OCI-LY1 (cell line): ENCODE results near the gene STRADB.

Experiments
- H2AFZ ChIP-seq: fragments of 200-600 bp; sonication (generic), shearing (Covaris generic); 2 replicates; pipeline ENCODE4 v1.6.0; 2014; ENCODE audit warnings: antibody characterized with exemption, mild to moderate bottlenecking, low read length
- H3F3A ChIP-seq: fragments of 200-600 bp; sonication (generic), shearing (Covaris generic); 2 replicates; pipeline ENCODE4 v1.6.0; 2014; ENCODE audit warnings: mild to moderate bottlenecking, antibody characterized with exemption, low read length, moderate library complexity; ENCODE audit not compliant: insufficient read depth
- H3K27ac ChIP-seq: fragments of 200-600 bp; sonication (generic); 2 replicates; pipeline ENCODE4 v1.5.1; 2014; ENCODE audit warnings: low read length, mixed run types, mild to moderate bottlenecking, low read depth; ENCODE audit not compliant: poor library complexity, severe bottlenecking
- H3K27me3 ChIP-seq: fragments of 200-600 bp; sonication (generic); 2 replicates; pipeline ENCODE4 v1.6.0; 2014; ENCODE audit warnings: antibody characterized with exemption, mild to moderate bottlenecking, low read length, moderate library complexity; ENCODE audit not compliant: insufficient read depth
- H3K36me3 ChIP-seq: fragments of 200-600 bp; sonication (generic); 2 replicates; pipeline ENCODE4 v1.6.1; 2014; ENCODE audit warnings: mild to moderate bottlenecking, antibody characterized with exemption, low read length, moderate library complexity, mixed read lengths; ENCODE audit not compliant: insufficient read depth
- H3K4me1 ChIP-seq: fragments of 200-600 bp; sonication (generic); 2 replicates; pipeline ENCODE4 v1.5.1; 2014; ENCODE audit warnings: mild to moderate bottlenecking, low read length, moderate library complexity; ENCODE audit not compliant: insufficient read depth, severe bottlenecking
- H3K4me2 ChIP-seq: fragments of 200-600 bp; sonication (generic), shearing (Covaris generic); 2 replicates; pipeline ENCODE4 v1.6.1; 2014; ENCODE audit warnings: low read length
- H3K4me3 ChIP-seq: fragments of 200-600 bp; sonication (generic); 2 replicates; pipeline ENCODE4 v1.5.1; 2014; ENCODE audit warnings: low read length, low read depth, mild to moderate bottlenecking, mixed read lengths; ENCODE audit not compliant: poor library complexity, severe bottlenecking
- H3K79me2 ChIP-seq: fragments of 200-600 bp; shearing (Covaris generic); 2 replicates; pipeline ENCODE4 v1.6.1; 2016; ENCODE audit warnings: mixed run types, low read length, mixed read lengths; ENCODE audit not compliant: insufficient read depth
- H3K9ac ChIP-seq: fragments of 200-600 bp; sonication (generic), shearing (Covaris generic); 2 replicates; pipeline ENCODE4 v1.6.1; 2014; ENCODE audit warnings: mild to moderate bottlenecking, low read length, mixed read lengths
- H3K9me2 ChIP-seq: fragments of 200-600 bp; sonication (generic), shearing (Covaris generic); 2 replicates; pipeline ENCODE4 v1.6.1; 2014; ENCODE audit warnings: low read depth, mild to moderate bottlenecking, low read length, mixed read lengths
- H3K9me3 ChIP-seq: fragments of 200-600 bp; shearing (Covaris generic); 2 replicates; pipeline ENCODE4 v1.6.1; 2014; ENCODE audit warnings: low read length, mixed read lengths
- H4K20me1 ChIP-seq: fragments of 200-600 bp; sonication (generic), shearing (Covaris generic); 2 replicates; pipeline ENCODE4 v1.6.0; 2016; ENCODE audit warnings: mild to moderate bottlenecking, low read length; ENCODE audit not compliant: insufficient read depth
- EZH2 ChIP-seq: fragments of 200-600 bp; sonication (generic), shearing (Covaris generic); IDR thresholded peaks from 2 replicates; pipeline ENCODE4 v1.8.0; 2017; ENCODE audit warnings: borderline replicate concordance, mixed run types, mild to moderate bottlenecking, antibody characterized with exemption, low read length, moderate library complexity, mixed read lengths
- TF ChIP-seq, protein P1 (sequence below): fragments of 200-600 bp; sonication (generic), shearing (Covaris generic); IDR thresholded peaks from 2 replicates; pipeline ENCODE4 v1.5.1; 2017; ENCODE audit warnings: mild to moderate bottlenecking, antibody characterized with exemption, low read length, moderate library complexity, mixed read lengths

STRADB gene

DNA sequence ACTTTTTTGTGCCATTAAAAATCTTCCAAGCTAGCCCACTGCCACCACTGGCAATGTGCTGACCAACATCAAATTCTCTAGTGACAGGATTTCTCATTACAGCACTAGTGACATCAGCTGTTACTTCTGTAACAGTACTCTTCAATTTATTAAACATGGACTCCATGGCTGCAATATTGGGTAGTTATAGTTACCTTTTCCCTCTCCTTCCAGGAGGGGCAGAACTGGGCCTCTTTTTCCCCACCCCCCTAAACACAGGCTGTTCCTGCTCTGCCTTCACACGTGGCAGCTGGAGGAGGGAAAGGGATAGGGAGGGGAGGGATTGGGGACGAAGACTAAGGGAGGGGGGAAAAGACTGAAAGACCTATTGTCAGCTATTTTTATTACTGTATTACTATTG is 38.4 kb upstream of the STRADB start:
- Histone ChIP-seq H3K4me1 (peaks cover 12% of the 10 kb centered on the region), H3K9ac (no peak overlapping the region), H3K27me3 (no peaks in the 10 kb centered on the region), H3K36me3 (no peaks in the 10 kb centered on the region), H4K20me1 (no peaks in the 10 kb centered on the region), H3F3A (no peaks in the 10 kb centered on the region), H3K9me3 (no peaks in the 10 kb centered on the region), H3K27ac (no peak overlapping the region), H3K4me2 (no peak overlapping the region), H2AFZ (no peak overlapping the region), H3K79me2 (no peaks in the 10 kb centered on the region), H3K4me3 (no peak overlapping the region), H3K9me2 (no peaks in the 10 kb centered on the region)
- TF ChIP-seq, protein P1, sequence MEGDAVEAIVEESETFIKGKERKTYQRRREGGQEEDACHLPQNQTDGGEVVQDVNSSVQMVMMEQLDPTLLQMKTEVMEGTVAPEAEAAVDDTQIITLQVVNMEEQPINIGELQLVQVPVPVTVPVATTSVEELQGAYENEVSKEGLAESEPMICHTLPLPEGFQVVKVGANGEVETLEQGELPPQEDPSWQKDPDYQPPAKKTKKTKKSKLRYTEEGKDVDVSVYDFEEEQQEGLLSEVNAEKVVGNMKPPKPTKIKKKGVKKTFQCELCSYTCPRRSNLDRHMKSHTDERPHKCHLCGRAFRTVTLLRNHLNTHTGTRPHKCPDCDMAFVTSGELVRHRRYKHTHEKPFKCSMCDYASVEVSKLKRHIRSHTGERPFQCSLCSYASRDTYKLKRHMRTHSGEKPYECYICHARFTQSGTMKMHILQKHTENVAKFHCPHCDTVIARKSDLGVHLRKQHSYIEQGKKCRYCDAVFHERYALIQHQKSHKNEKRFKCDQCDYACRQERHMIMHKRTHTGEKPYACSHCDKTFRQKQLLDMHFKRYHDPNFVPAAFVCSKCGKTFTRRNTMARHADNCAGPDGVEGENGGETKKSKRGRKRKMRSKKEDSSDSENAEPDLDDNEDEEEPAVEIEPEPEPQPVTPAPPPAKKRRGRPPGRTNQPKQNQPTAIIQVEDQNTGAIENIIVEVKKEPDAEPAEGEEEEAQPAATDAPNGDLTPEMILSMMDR, result no peak
- TF ChIP-seq EZH2, result no peak

DNA sequence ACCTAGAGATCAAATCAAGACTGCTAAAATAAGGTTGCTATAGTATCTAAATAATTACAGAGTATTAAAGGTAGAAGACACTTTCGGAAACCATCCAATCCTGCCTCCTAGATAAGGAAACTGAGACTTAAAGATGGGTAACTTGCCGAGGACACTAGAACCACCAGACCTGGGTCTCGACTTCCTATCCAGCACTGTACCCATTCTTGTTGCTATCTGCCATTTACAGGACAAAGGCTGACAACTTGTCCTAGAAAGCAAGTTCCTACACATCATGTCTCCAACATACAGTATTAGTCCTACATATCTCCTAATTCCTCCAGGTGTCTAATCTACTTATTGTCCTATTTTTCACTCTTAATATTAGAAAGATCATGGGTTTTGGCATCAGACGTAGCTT is 38.0 kb upstream of the STRADB start:
- TF ChIP-seq EZH2, result no peak
- TF ChIP-seq, protein P1, result no peak
- no peak overlapping the region for H3K4me2 ChIP-seq
- no peak overlapping the region for H3K4me3 ChIP-seq
- no peaks in the 10 kb centered on the region for H3K9me2 ChIP-seq
- H3K36me3 ChIP-seq, result no peaks in the 10 kb centered on the region
- peaks cover 12% of the 10 kb centered on the region for H3K4me1 ChIP-seq
- no peaks in the 10 kb centered on the region for H4K20me1 ChIP-seq
- H3K9me3 ChIP-seq, result no peaks in the 10 kb centered on the region
- H3K79me2 ChIP-seq, result no peaks in the 10 kb centered on the region
- H3K9ac ChIP-seq, result no peak overlapping the region
- H3K27me3 ChIP-seq, result no peaks in the 10 kb centered on the region
- H3F3A ChIP-seq, result no peaks in the 10 kb centered on the region
- H3K27ac ChIP-seq, result no peak overlapping the region
- no peak overlapping the region for H2AFZ ChIP-seq

DNA sequence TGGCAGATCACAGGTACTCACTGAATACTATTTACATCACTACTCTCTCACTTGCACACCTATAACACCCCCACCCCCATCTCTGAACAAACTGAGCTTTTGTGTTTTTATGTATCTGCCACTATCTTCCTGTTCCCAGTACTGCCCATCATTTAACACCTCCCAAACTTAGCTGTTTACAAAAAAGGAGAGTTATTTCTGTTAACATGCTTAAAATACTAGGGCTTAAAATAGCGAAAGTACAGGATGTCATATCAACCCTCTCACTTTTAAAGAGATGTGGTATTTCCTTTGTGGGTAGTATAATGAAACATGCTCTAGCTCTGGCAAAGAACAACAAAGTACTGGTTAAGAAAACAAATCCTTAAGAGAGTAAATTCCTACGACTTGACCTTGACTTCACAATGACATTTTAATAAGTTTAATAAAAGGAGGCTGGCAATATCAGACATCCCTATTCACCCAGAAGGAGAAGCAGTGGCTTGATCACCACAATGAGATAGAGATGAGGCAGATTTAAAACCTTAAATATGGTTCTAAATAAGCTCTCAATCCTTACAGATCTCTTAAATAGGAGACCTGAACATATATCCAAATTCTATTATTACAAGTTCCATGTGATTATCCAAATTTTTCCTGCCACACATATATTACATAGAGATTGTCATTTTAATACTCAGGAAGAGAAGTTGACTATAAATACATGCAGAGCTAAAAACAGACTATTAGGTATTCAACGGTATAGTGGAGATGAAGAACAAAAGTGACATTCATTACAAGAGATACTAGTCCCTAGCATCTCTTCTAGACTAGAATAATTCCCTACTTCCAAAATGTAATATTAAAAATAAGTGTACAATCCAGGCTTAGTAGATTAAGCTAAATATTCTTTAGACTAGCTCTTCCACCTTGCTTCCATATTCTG is 37.2 kb upstream of the STRADB start:
- no peak overlapping the region for H2AFZ ChIP-seq
- no peaks in the 10 kb centered on the region for H3K27me3 ChIP-seq
- H4K20me1 ChIP-seq, result no peaks in the 10 kb centered on the region
- no peaks in the 10 kb centered on the region for H3K79me2 ChIP-seq
- no peak overlapping the region for H3K4me3 ChIP-seq
- no peak overlapping the region for H3K27ac ChIP-seq
- H3F3A ChIP-seq, result no peaks in the 10 kb centered on the region
- H3K9me3 ChIP-seq, result no peaks in the 10 kb centered on the region
- no peak overlapping the region for H3K9ac ChIP-seq
- H3K4me1 ChIP-seq, result peaks cover 12% of the 10 kb centered on the region
- no peak for TF ChIP-seq EZH2
- TF ChIP-seq, protein P1, result no peak
- H3K9me2 ChIP-seq, result no peaks in the 10 kb centered on the region
- H3K36me3 ChIP-seq, result no peaks in the 10 kb centered on the region
- H3K4me2 ChIP-seq, result no peak overlapping the region
